Heart left ventricle (tissue), 13 donors: ENCODE measurements around the gene CLGN.

ENCODE experiments used
- POLR2A ChIP-seq, 2 donors: fragments of 450-650 bp; IDR thresholded peaks; one replicate each; pipeline ENCODE4 v1.6.1; 2017; ENCODE audit warnings: antibody characterized with exemption in 2 of 2, mild to moderate bottlenecking in 2 of 2, moderate library complexity in 2 of 2
- TF ChIP-seq, protein P1 (sequence below), 12 donors: fragments of 200-600 bp; sonication (generic) in 4 of 12; IDR thresholded peaks; one replicate each; pipeline versions ENCODE4 v1.5.0 to v1.8.0; 2018 to 2022; ENCODE audit warnings: antibody characterized with exemption in 12 of 12, mild to moderate bottlenecking in 5 of 12
- donor health status: ischemic (EF 13 %, LVEDD 7.1; RV severe dilation, severe dysfunction).
- donor health status: DM: no; HTN: yes; CAD: no.
- donor health status: DM: no; HTN: no; CAD: no.
- donor health status: ischemic (EF 25% LVEDD 6.9; RV normal size, moderate dysfunction).
- donor health status: ischemic (EF 25% LVEDD 5.7; RV mildly dilated, moderate dysfunction).
- donor health status: ischemic (EF 35%, LVEDD 5.7; RV mildly dilated, moderate dysfunction).
- donor health status: nonischemic (EF 11% LVEDD 7.7; RV severe dilation, severe dysfunction).
- donor health status: DM: yes; HTN: yes; CAD: no.
- donor health status: PGD.
- donor health status: ischemic (EF 29% LVEDD 5.4; RV normal size, mild dysfunction).
- donor health status: nonischemic (EF 23%, LVEDD 6.1; RV moderate dilation, normal function).

- TF ChIP-seq, protein P1, sequence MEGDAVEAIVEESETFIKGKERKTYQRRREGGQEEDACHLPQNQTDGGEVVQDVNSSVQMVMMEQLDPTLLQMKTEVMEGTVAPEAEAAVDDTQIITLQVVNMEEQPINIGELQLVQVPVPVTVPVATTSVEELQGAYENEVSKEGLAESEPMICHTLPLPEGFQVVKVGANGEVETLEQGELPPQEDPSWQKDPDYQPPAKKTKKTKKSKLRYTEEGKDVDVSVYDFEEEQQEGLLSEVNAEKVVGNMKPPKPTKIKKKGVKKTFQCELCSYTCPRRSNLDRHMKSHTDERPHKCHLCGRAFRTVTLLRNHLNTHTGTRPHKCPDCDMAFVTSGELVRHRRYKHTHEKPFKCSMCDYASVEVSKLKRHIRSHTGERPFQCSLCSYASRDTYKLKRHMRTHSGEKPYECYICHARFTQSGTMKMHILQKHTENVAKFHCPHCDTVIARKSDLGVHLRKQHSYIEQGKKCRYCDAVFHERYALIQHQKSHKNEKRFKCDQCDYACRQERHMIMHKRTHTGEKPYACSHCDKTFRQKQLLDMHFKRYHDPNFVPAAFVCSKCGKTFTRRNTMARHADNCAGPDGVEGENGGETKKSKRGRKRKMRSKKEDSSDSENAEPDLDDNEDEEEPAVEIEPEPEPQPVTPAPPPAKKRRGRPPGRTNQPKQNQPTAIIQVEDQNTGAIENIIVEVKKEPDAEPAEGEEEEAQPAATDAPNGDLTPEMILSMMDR (IDR thresholded peaks at IDR 0.05): no peak
- TF ChIP-seq POLR2A (IDR thresholded peaks at IDR 0.05): no peak
Observed at GRCh38 chr4:140408974-140409373, 18.5 kb downstream of the CLGN start.
